Endodermal cell (in vitro differentiated cells): Measurements from ENCODE around the gene KCNQ1. TPM values are rescaled to one million over a fixed set of nuclear protein-coding genes. Genes with fewer than 3 reads are reported as not detected.
A peak's percentile ranks its signal among the peaks of the same experiment; 100 is the strongest.

Experiments used
- DNase-seq: peaks from one replicate; pipeline ENCODE4 v3.0.0-alpha.2; 2017
- H3K27ac ChIP-seq: 2 replicates; pipeline ENCODE4 v1.5.1; 2013; ENCODE audit warnings: mild to moderate bottlenecking, low read depth, low read length, moderate library complexity
- H3K27me3 ChIP-seq: 2 replicates; pipeline ENCODE4 v1.6.1; 2013; ENCODE audit warnings: mild to moderate bottlenecking, low read length, moderate library complexity; ENCODE audit not compliant: insufficient read depth, control insufficient read depth, poor library complexity, severe bottlenecking
- H3K36me3 ChIP-seq: 2 replicates; pipeline ENCODE4 v1.7.0; 2013; ENCODE audit warnings: mild to moderate bottlenecking, low read length, moderate library complexity; ENCODE audit not compliant: control insufficient read depth, insufficient read depth
- H3K4me1 ChIP-seq: one replicate; pipeline ENCODE4 v1.7.0; 2013; ENCODE audit warnings: low read length; ENCODE audit not compliant: control insufficient read depth, insufficient read depth
- H3K4me3 ChIP-seq: 2 replicates; pipeline ENCODE4 v1.5.1; 2013; ENCODE audit warnings: mild to moderate bottlenecking, low read length, moderate library complexity
- H3K9ac ChIP-seq: 2 replicates; pipeline ENCODE4 v1.6.1; 2013; ENCODE audit warnings: mild to moderate bottlenecking, low read length, moderate library complexity; ENCODE audit not compliant: poor library complexity, severe bottlenecking; ENCODE audit errors: extremely low read depth
- H3K9me3 ChIP-seq: 2 replicates; pipeline ENCODE4 v1.6.1; 2013; ENCODE audit warnings: mild to moderate bottlenecking, low read length, moderate library complexity; ENCODE audit not compliant: control insufficient read depth
- H3K27ac Mint-ChIP-seq: 2 replicates; pipeline ENCODE4 v1.8.0; 2020; ENCODE audit warnings: mixed read lengths
- H3K27me3 Mint-ChIP-seq: 2 replicates; pipeline ENCODE4 v1.8.0; 2021; ENCODE audit warnings: mild to moderate bottlenecking, mixed read lengths; ENCODE audit not compliant: insufficient read depth
- H3K36me3 Mint-ChIP-seq: 2 replicates; pipeline ENCODE4 v1.8.0; 2020; ENCODE audit warnings: low read depth, mixed read lengths
- H3K4me1 Mint-ChIP-seq: 2 replicates; pipeline ENCODE4 v1.8.0; 2020; ENCODE audit warnings: mixed read lengths
- H3K4me3 Mint-ChIP-seq: 2 replicates; pipeline ENCODE4 v1.8.0; 2020; ENCODE audit warnings: mild to moderate bottlenecking, moderate library complexity, mixed read lengths
- H3K9me3 Mint-ChIP-seq: 2 replicates; pipeline ENCODE4 v1.8.0; 2020; ENCODE audit warnings: mild to moderate bottlenecking, mixed read lengths
- WGBS, 2 experiments: methylation state at CpG; one replicate each; pipeline versions ENCODE4 v1.1.5 to v1.1.7; 2013; ENCODE audit warnings: missing lambda C conversion rate in 2 of 2, mixed read lengths in 1 of 2; ENCODE audit not compliant: insufficient coverage in 1 of 2, insufficient read length in 1 of 2; 5-methylcytosine and 5-hydroxymethylcytosine counted together
- total RNA-seq, 2 donors: library from RNA; stranded (reverse); fragmentation: NEBNext Ultra II Directional in 1 of 2; extraction: Animal tissue kit (Norgen Biotek cat#: 25700) in 1 of 2; gene quantifications; 2 replicates in 1 of 2; 3 replicates in 1 of 2; pipeline ENCODE4 v1.2.1, GENCODE V29; 2021
- TF ChIP-seq, protein P1 (sequence below): fragments of 200-600 bp; sonication (generic); conservative IDR thresholded peaks from 2 replicates; pipeline ENCODE4 v1.5.0; 2021; ENCODE audit warnings: antibody characterized with exemption, mild to moderate bottlenecking

KCNQ1 gene
- total RNA-seq, 2 donors from 2014 or later = 1.8 to 3.5 TPM

- H3K9ac ChIP-seq = no peak overlapping the region
- H3K27me3 ChIP-seq = no peaks in the 10 kb centered on the region
- H3K4me3 Mint-ChIP-seq = no peak overlapping the region
- H3K36me3 ChIP-seq = no peaks in the 10 kb centered on the region
- H3K27me3 Mint-ChIP-seq = peaks cover 30% of the 10 kb centered on the region
- H3K27ac ChIP-seq = no peak overlapping the region
- no peaks in the 10 kb centered on the region for H3K9me3 ChIP-seq
- H3K9me3 Mint-ChIP-seq = no peaks in the 10 kb centered on the region
- no peak overlapping the region for H3K4me3 ChIP-seq
- H3K4me1 ChIP-seq = peaks cover 2% of the 10 kb centered on the region
- 93 to 94% methylated on average over 18 to 22 of the region's 22 CpGs for WGBS, 2 experiments
- H3K27ac Mint-ChIP-seq = no peak overlapping the region
- peak; percentile 35 for DNase-seq
- H3K4me1 Mint-ChIP-seq = peaks cover 6% of the 10 kb centered on the region
- TF ChIP-seq, protein P1, sequence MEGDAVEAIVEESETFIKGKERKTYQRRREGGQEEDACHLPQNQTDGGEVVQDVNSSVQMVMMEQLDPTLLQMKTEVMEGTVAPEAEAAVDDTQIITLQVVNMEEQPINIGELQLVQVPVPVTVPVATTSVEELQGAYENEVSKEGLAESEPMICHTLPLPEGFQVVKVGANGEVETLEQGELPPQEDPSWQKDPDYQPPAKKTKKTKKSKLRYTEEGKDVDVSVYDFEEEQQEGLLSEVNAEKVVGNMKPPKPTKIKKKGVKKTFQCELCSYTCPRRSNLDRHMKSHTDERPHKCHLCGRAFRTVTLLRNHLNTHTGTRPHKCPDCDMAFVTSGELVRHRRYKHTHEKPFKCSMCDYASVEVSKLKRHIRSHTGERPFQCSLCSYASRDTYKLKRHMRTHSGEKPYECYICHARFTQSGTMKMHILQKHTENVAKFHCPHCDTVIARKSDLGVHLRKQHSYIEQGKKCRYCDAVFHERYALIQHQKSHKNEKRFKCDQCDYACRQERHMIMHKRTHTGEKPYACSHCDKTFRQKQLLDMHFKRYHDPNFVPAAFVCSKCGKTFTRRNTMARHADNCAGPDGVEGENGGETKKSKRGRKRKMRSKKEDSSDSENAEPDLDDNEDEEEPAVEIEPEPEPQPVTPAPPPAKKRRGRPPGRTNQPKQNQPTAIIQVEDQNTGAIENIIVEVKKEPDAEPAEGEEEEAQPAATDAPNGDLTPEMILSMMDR = no peak
- H3K36me3 Mint-ChIP-seq = no peaks in the 10 kb centered on the region
Measured at GRCh38 chr11:2527621-2528291, 82.9 kb downstream of the KCNQ1 start.

DNA sequence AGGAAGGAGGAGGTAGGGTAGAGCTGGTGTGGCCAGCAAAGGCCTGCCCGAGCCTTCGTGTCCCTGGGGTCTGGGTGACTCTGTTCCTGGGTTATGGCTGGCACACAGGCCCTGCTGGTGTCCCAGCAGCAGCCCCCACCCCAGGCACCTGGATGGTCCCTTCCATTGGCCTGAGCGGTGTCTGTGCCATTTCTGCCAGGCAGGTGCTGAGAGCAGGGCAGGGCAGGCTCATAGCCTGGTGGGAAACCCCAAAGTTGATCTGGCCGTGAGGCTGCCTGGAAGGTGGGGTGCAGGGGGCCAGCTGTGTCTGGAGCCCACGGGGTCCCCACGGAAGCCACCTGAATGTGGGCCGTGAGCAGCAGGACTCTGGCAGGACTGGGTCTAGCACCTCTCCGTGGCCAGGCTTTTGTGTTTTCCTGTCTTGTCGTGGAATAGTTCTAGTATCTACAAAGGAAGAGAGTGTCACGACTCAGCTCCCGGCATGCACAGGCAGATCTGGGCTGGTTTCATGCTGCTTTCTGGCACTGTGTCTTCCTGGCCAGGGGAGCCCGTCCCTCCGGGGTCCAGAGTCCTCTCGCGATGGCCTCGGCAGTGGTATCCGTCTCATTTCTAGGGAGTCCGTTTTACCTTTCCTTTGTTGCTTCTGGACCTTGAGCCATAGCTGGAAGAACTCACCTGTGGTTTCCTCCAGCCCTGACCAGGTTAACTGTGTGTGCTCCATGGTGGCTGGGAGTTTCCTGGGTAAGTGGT, 83.7 kb downstream of the KCNQ1 start:
- H3K4me1 Mint-ChIP-seq = peaks cover 11% of the 10 kb centered on the region
- DNase-seq = peak; percentile 35

DNA sequence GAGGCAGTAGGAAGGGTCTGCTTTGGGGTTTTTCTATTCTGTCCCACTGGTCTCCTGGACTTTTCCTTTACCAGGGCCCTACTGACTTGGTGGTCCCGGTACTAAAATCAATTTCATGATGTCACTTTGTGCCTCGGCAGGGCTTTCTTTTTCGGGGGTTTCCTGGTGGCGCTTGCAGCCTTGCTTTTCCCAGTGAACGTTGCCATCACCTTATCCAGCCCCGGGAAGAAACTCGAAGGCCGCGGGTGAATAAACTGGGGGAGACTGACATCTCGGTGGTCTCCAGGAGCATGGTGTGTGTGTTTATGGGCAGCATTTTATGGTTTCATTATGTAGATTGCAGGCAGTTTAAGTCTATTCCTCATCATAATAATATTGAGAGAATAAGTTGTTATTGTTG, 84.4 kb downstream of the KCNQ1 start:
- no peak overlapping the region for H3K4me3 ChIP-seq
- WGBS, 2 experiments = 91 to 94% methylated on average over 10 of the region's 10 CpGs
- no peaks in the 10 kb centered on the region for H3K27me3 ChIP-seq
- peaks cover 10% of the 10 kb centered on the region for H3K4me1 ChIP-seq
- DNase-seq = no peak
- peaks cover 11% of the 10 kb centered on the region for H3K4me1 Mint-ChIP-seq
- TF ChIP-seq, protein P1 = no peak
- H3K27me3 Mint-ChIP-seq = peaks cover 26% of the 10 kb centered on the region
- no peak overlapping the region for H3K9ac ChIP-seq
- H3K36me3 ChIP-seq = no peaks in the 10 kb centered on the region
- no peaks in the 10 kb centered on the region for H3K9me3 Mint-ChIP-seq
- H3K9me3 ChIP-seq = no peaks in the 10 kb centered on the region
- no peak overlapping the region for H3K27ac ChIP-seq
- H3K4me3 Mint-ChIP-seq = no peak overlapping the region
- H3K27ac Mint-ChIP-seq = no peak overlapping the region
- no peaks in the 10 kb centered on the region for H3K36me3 Mint-ChIP-seq

More for the DNA sequence above, 83.7 kb downstream of the KCNQ1 start:
- WGBS, 2 experiments = 85 to 89% methylated on average over 12 to 18 of the region's 18 CpGs
- H3K9ac ChIP-seq = no peak overlapping the region
- TF ChIP-seq, protein P1 = no peak
- peaks cover 30% of the 10 kb centered on the region for H3K27me3 Mint-ChIP-seq
- H3K36me3 Mint-ChIP-seq = no peaks in the 10 kb centered on the region
- H3K4me3 ChIP-seq = no peak overlapping the region
- H3K27me3 ChIP-seq = no peaks in the 10 kb centered on the region
- peaks cover 5% of the 10 kb centered on the region for H3K4me1 ChIP-seq
- no peaks in the 10 kb centered on the region for H3K9me3 ChIP-seq
- H3K4me3 Mint-ChIP-seq = no peak overlapping the region
- H3K27ac Mint-ChIP-seq = peak overlapping the region; percentile 52
- H3K9me3 Mint-ChIP-seq = no peaks in the 10 kb centered on the region
- H3K27ac ChIP-seq = no peak overlapping the region
- no peaks in the 10 kb centered on the region for H3K36me3 ChIP-seq
